ENCODE measurements around the gene UBASH3A. TPM values are rescaled to one million over a fixed set of nuclear protein-coding genes. Genes with fewer than 3 reads are reported as not detected.

The UBASH3A gene
- total RNA-seq, 2 donors from 2014 or later, result 0.12 TPM; not detected in 1

DNA sequence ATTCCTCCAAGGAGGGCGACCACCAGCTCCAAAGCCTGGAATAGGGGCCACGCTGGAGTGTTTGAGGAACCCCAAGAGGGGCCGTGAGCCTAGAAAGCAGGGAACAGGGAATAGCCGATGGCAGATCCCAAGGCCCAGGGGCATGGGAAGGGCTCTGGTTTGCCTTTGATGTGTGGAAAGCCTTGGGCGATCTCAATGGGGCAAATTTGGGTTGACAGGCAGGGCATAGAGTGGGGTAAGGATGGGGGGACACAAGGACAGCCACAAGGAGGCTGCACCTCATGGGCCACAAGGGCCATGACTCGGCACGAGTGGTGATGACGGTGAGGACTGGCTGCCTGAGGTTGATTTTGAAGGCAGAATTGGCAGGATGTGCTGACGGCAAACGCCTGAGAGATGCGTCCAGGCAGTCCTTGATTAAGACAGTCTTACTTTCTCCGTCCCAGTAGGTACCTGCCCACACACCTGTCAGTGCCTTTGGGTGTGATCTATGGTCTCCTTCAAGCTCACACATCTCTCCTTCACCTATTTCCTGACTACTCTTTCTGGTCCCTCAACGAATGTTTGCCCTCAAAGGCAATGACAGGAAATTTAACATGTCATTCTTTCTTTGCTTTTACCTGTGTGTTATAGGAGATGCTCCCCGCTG, 5.8 kb upstream of the UBASH3A start:
- no peak for DNase-seq (ENCODE audit: low spot score)
- H3K4me3 ChIP-seq, result no peak overlapping the region
- H3K4me1 ChIP-seq, result no peaks in the 10 kb centered on the region
- H3K36me3 ChIP-seq, result no peaks in the 10 kb centered on the region
- H3K9me3 ChIP-seq, result no peaks in the 10 kb centered on the region
- H3K27ac ChIP-seq, result no peak overlapping the region
- no peaks in the 10 kb centered on the region for H3K27me3 ChIP-seq
- TF ChIP-seq, protein P1, sequence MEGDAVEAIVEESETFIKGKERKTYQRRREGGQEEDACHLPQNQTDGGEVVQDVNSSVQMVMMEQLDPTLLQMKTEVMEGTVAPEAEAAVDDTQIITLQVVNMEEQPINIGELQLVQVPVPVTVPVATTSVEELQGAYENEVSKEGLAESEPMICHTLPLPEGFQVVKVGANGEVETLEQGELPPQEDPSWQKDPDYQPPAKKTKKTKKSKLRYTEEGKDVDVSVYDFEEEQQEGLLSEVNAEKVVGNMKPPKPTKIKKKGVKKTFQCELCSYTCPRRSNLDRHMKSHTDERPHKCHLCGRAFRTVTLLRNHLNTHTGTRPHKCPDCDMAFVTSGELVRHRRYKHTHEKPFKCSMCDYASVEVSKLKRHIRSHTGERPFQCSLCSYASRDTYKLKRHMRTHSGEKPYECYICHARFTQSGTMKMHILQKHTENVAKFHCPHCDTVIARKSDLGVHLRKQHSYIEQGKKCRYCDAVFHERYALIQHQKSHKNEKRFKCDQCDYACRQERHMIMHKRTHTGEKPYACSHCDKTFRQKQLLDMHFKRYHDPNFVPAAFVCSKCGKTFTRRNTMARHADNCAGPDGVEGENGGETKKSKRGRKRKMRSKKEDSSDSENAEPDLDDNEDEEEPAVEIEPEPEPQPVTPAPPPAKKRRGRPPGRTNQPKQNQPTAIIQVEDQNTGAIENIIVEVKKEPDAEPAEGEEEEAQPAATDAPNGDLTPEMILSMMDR (IDR thresholded peaks at IDR 0.05), result no peak

GRCh38 chr21:42398436-42399028, 5.2 kb upstream of the UBASH3A start:
- Histone ChIP-seq H3K36me3 (no peaks in the 10 kb centered on the region), H3K27ac (no peak overlapping the region), H3K27me3 (no peaks in the 10 kb centered on the region), H3K4me3 (no peak overlapping the region), H3K4me1 (no peaks in the 10 kb centered on the region), H3K9me3 (no peaks in the 10 kb centered on the region)
- TF ChIP-seq, protein P1 (IDR thresholded peaks at IDR 0.05), result no peak
- DNase-seq (ENCODE audit: low spot score), result no peak

- Histone ChIP-seq H3K9me3 (no peaks in the 10 kb centered on the region), H3K4me1 (no peaks in the 10 kb centered on the region), H3K27me3 (no peaks in the 10 kb centered on the region), H3K4me3 (no peak overlapping the region), H3K36me3 (no peaks in the 10 kb centered on the region), H3K27ac (no peak overlapping the region)
- TF ChIP-seq, protein P1 (IDR thresholded peaks at IDR 0.05), result no peak
- DNase-seq (ENCODE audit: low spot score), result no peak
Measured at GRCh38 chr21:42400525-42400924, 3.2 kb upstream of the UBASH3A start.

DNA sequence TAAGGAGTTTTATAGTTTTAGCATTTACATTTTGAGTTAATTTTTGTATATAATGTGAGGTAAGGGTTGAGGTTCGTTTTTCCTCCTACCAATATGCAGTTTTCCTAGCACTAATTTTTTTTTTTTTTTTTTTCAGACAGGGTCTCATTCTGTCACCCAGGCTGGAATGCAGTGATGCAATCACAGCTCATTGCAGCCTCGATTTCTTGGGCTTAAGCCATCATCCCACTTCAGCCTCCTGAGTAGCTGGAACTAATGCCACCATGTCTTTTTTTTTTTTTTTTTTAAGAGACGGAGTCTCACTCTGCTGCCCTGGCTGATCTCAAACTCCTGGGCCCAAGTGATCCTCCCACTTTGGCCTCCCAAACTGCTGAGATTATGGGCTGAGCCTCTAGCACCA, 2.5 kb upstream of the UBASH3A start:
- Histone ChIP-seq H3K4me1 (no peaks in the 10 kb centered on the region), H3K9me3 (no peaks in the 10 kb centered on the region), H3K36me3 (no peaks in the 10 kb centered on the region), H3K4me3 (no peak overlapping the region), H3K27ac (no peak overlapping the region), H3K27me3 (no peaks in the 10 kb centered on the region)
- no peak for DNase-seq (ENCODE audit: low spot score)
- TF ChIP-seq, protein P1 (IDR thresholded peaks at IDR 0.05), result no peak

GRCh38 chr21:42401820-42402251, 1.9 kb upstream of the UBASH3A start:
- H3K27ac ChIP-seq, result no peak overlapping the region
- H3K9me3 ChIP-seq, result no peaks in the 10 kb centered on the region
- no peaks in the 10 kb centered on the region for H3K27me3 ChIP-seq
- no peaks in the 10 kb centered on the region for H3K36me3 ChIP-seq
- H3K4me1 ChIP-seq, result no peaks in the 10 kb centered on the region
- H3K4me3 ChIP-seq, result no peak overlapping the region
- TF ChIP-seq, protein P1 (IDR thresholded peaks at IDR 0.05), result no peak
- DNase-seq (ENCODE audit: low spot score), result no peak

Data from right atrium auricular region (tissue), 2 donors.